Measurements from ENCODE around the gene NEURL3.
"Not testable (repeated sequence)": the region's sequence is repeated elsewhere in the genome, so short reads cannot be mapped to it uniquely, and the experiment has no call there.

The NEURL3 gene

GRCh38 chr2:96510931-96511595, 5.9 kb upstream of the NEURL3 start:
- in situ Hi-C loops (cut with MboI; ENCODE audit: low sequenced_read_pairs), result no loop called here

- in situ Hi-C loops (cut with MboI; ENCODE audit: low sequenced_read_pairs), result no loop called here
Observed at GRCh38 chr2:96509847-96510230, 4.7 kb upstream of the NEURL3 start.

- in situ Hi-C loops (cut with MboI; ENCODE audit: low sequenced_read_pairs), result no loop called here
Observed at GRCh38 chr2:96509114-96509846, 4.1 kb upstream of the NEURL3 start.

GRCh38 chr2:96508521-96509113, 3.5 kb upstream of the NEURL3 start:
- in situ Hi-C loops (cut with MboI; ENCODE audit: low sequenced_read_pairs), result no loop called here

- in situ Hi-C loops (cut with MboI; ENCODE audit: low sequenced_read_pairs), result no loop called here
Observed at GRCh38 chr2:96507957-96508520, 2.9 kb upstream of the NEURL3 start.

GRCh38 chr2:96506907-96507240, 1.7 kb upstream of the NEURL3 start:
- in situ Hi-C loops (cut with MboI; ENCODE audit: low sequenced_read_pairs), result no loop called here

- in situ Hi-C loops (cut with MboI; ENCODE audit: low sequenced_read_pairs), result no loop called here
Observed at GRCh38 chr2:96506016-96506906, 1.1 kb upstream of the NEURL3 start.

GRCh38 chr2:96503637-96504243, 1.4 kb downstream of the NEURL3 start:
- in situ Hi-C loops (cut with MboI; ENCODE audit: low sequenced_read_pairs), result no loop called here

- in situ Hi-C loops (cut with MboI; ENCODE audit: low sequenced_read_pairs), result no loop called here
Observed at GRCh38 chr2:96502891-96503636, 2.1 kb downstream of the NEURL3 start.

- in situ Hi-C loops (cut with MboI; ENCODE audit: low sequenced_read_pairs), result no loop called here
Observed at GRCh38 chr2:96501886-96502810, 3.0 kb downstream of the NEURL3 start.

GRCh38 chr2:96501471-96501874, 3.7 kb downstream of the NEURL3 start:
- in situ Hi-C loops (cut with MboI; ENCODE audit: low sequenced_read_pairs), result no loop called here

GRCh38 chr2:96500385-96501066, 4.6 kb downstream of the NEURL3 start:
- in situ Hi-C loops (cut with MboI; ENCODE audit: low sequenced_read_pairs), result no loop called here

GRCh38 chr2:96499061-96499960, 5.8 kb downstream of the NEURL3 start:
- in situ Hi-C loops (cut with MboI; ENCODE audit: low sequenced_read_pairs), result no loop called here

GRCh38 chr2:96498611-96499010, 6.5 kb downstream of the NEURL3 start:
- in situ Hi-C loops (cut with MboI; ENCODE audit: low sequenced_read_pairs), result not testable (repeated sequence)

- in situ Hi-C loops (cut with MboI; ENCODE audit: low sequenced_read_pairs), result no loop called here
Observed at GRCh38 chr2:96498021-96498431, 7.1 kb downstream of the NEURL3 start.

GRCh38 chr2:96495982-96496629, 9.1 kb downstream of the NEURL3 start:
- in situ Hi-C loops (cut with MboI; ENCODE audit: low sequenced_read_pairs), result no loop called here

GRCh38 chr2:96494188-96494587, 11.0 kb downstream of the NEURL3 start:
- in situ Hi-C loops (cut with MboI; ENCODE audit: low sequenced_read_pairs), result no loop called here
